Pancreas (tissue), 10 donors: ENCODE measurements around the gene SEMA5A. TPM values are rescaled to one million over a fixed set of nuclear protein-coding genes. Genes with fewer than 3 reads are reported as not detected.

Source experiments
- ATAC-seq, 4 donors: fragments of 200-7000 bp; cut with Tn5 transposase; one replicate each; pipeline versions ENCODE4 v1.8.0 to v1.9.1; 2020; ENCODE audit warnings: mild to moderate bottlenecking in 4 of 4, moderate library complexity in 4 of 4
- DNase-seq, 6 donors: peaks; one replicate each; pipeline ENCODE4 v3.0.0-alpha.2; 2020
- FAIRE-seq: peaks from 2 replicates; lab custom pipeline; 2012; peaks lifted over from hg19 to GRCh38; lab: Jason Lieb, UNC
- H3K27ac ChIP-seq, 4 donors: fragments of 200-600 bp; sonication (generic); 1 replicate in 3 of 4; 2 replicates in 1 of 4; pipeline versions ENCODE4 v1.5.0 to v1.8.0; 2020
- H3K27me3 ChIP-seq, 4 donors: fragments of 200-600 bp; one replicate each; pipeline ENCODE4 v1.8.0; 2021
- H3K36me3 ChIP-seq, 3 donors: fragments of 200-600 bp; sonication (generic) in 1 of 3; one replicate each; pipeline versions ENCODE4 v1.5.0 to v1.8.0; 2020 to 2021
- H3K4me1 ChIP-seq, 3 donors: fragments of 200-600 bp; one replicate each; pipeline ENCODE4 v1.8.0; 2021
- H3K4me3 ChIP-seq, 4 donors: fragments of 200-600 bp; sonication (generic) in 2 of 4; one replicate each; pipeline versions ENCODE4 v1.5.0 to v1.8.0; 2020 to 2021
- H3K9me3 ChIP-seq, 4 donors: fragments of 200-600 bp; one replicate each; pipeline ENCODE4 v1.8.0; 2021
- CTCF ChIP-seq, 4 donors: fragments of 200-600 bp; sonication (generic) in 3 of 4; IDR thresholded peaks; one replicate each; pipeline versions ENCODE4 v1.5.0 to v1.8.0; 2021; ENCODE audit warnings: antibody characterized with exemption in 4 of 4
- WGBS, 2 donors: extraction: QIAGEN DNeasy Blood & Tissue Kit; methylation state at CpG; one replicate each; pipeline ENCODE4 v1.1.7; 2013; 5-methylcytosine and 5-hydroxymethylcytosine counted together
- intact Hi-C, 3 donors: fragments of 100-400 bp; cut with DNase I; formaldehyde crosslinking; loops; one replicate each; pipeline versions ENCODE4 v1.11.1 to v1.14.2; 2022
- polyA plus RNA-seq, 2 donors: library from polyadenylated mRNA; stranded (reverse); fragments of 200-250 nt; gene quantifications; one replicate each; pipeline ENCODE4 v1.2.3, GENCODE V29; 2013
- total RNA-seq, 6 donors: library from RNA; stranded (reverse); fragmentation: NEBNext Ultra II Directional in 4 of 6; extraction: Animal tissue kit (Norgen Biotek cat#: 25700) in 4 of 6; gene quantifications; one replicate each; pipeline versions ENCODE4 v1.2.1 to v1.2.4, GENCODE V29; 2021 to 2023
- donor health status: healthy with polysubstance abuse.
- donor health status: DM: no; HTN: no; CAD: no; lungs with moderate emphysema.
- donor health status: DM: no; HTN: no; CAD: no.
- donor health status: control.
- donor health status: control.
- donor health status: Bipolar disorder and iron deficiency.
- donor health status: DM: yes; HTN: yes; CAD: no.
- donor health status: DM: no; HTN: no; CAD: no.
- donor health status: DM: no; HTN: no; CAD: no.
- donor health status: DM: yes; HTN: yes; CAD: no.

Gene SEMA5A
- total and polyA plus RNA-seq, 8 donors, result 0.91 to 14.0 (median 6.4) TPM

- Histone ChIP-seq H3K9me3 (no peaks in the 10 kb centered on the region), H3K36me3 (no peaks in the 10 kb centered on the region), H3K27me3 (no peaks in the 10 kb centered on the region), H3K27ac (no peak overlapping the region), H3K4me1 (no peaks in the 10 kb centered on the region), H3K4me3 (no peak overlapping the region)
- no peak for FAIRE-seq
- peak in 1 of 4 donors; percentile 44 for ATAC-seq
- no peak for TF ChIP-seq CTCF (IDR thresholded peaks at IDR 0.05)
- WGBS, 2 donors, result 81 to 86% methylated on average over 7 of the region's 7 CpGs
- intact Hi-C loops, result no loop called here
- no peak for DNase-seq
Observed at GRCh38 chr5:9166202-9167112, 379.4 kb downstream of the SEMA5A start.

DNA sequence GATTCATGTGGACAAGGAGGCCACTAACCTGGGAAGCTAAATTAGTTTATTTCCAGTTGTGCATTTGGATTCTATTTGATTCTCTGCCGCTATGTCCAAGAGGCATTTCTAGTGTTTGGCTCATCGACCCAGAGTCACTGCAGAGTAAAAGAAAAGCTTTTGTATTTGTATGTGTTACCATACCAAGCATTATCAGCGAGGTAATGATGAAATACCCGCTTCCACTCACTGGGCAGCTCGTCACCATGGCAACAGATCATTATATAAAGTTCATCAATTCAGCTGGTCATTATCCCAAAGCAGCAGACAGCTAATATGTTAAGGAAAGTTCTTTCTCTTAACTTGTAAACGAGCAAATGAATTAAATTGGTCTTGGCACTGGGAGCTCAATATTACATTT lies 380.3 kb downstream of the SEMA5A start:
- ATAC-seq, result no peak
- intact Hi-C loops, result no loop called here
- Histone ChIP-seq H3K27me3 (no peaks in the 10 kb centered on the region), H3K9me3 (no peaks in the 10 kb centered on the region), H3K4me3 (no peak overlapping the region), H3K27ac (no peak overlapping the region), H3K4me1 (no peaks in the 10 kb centered on the region), H3K36me3 (no peaks in the 10 kb centered on the region)
- DNase-seq, result no peak
- no peak for FAIRE-seq
- WGBS, 2 donors, result 77 to 87% methylated on average over 6 of the region's 6 CpGs
- TF ChIP-seq CTCF (IDR thresholded peaks at IDR 0.05), result no peak

- ATAC-seq (no peak), FAIRE-seq (no peak), DNase-seq (no peak)
- H3K36me3 ChIP-seq, result no peaks in the 10 kb centered on the region
- WGBS, 2 donors, result 40 to 71% methylated on average over 1 of the region's 1 CpG
- H3K27me3 ChIP-seq, result no peaks in the 10 kb centered on the region
- H3K9me3 ChIP-seq, result no peaks in the 10 kb centered on the region
- no peaks in the 10 kb centered on the region for H3K4me1 ChIP-seq
- no peak overlapping the region for H3K27ac ChIP-seq
- intact Hi-C loops, result no loop called here
- no peak for TF ChIP-seq CTCF (IDR thresholded peaks at IDR 0.05)
- no peak overlapping the region for H3K4me3 ChIP-seq
Observed at GRCh38 chr5:9160747-9161146, 385.1 kb downstream of the SEMA5A start.

- no peaks in the 10 kb centered on the region for H3K27me3 ChIP-seq
- no peak for ATAC-seq
- H3K4me3 ChIP-seq, result no peak overlapping the region
- H3K9me3 ChIP-seq, result no peaks in the 10 kb centered on the region
- WGBS, 2 donors, result 89 to 98% methylated on average over 2 of the region's 2 CpGs
- intact Hi-C loops, result no loop called here
- no peaks in the 10 kb centered on the region for H3K36me3 ChIP-seq
- FAIRE-seq, result no peak
- DNase-seq, result no peak
- H3K27ac ChIP-seq, result no peak overlapping the region
- H3K4me1 ChIP-seq, result no peaks in the 10 kb centered on the region
- no peak for TF ChIP-seq CTCF (IDR thresholded peaks at IDR 0.05)
Observed at GRCh38 chr5:9157811-9158210, 388.1 kb downstream of the SEMA5A start.

DNA sequence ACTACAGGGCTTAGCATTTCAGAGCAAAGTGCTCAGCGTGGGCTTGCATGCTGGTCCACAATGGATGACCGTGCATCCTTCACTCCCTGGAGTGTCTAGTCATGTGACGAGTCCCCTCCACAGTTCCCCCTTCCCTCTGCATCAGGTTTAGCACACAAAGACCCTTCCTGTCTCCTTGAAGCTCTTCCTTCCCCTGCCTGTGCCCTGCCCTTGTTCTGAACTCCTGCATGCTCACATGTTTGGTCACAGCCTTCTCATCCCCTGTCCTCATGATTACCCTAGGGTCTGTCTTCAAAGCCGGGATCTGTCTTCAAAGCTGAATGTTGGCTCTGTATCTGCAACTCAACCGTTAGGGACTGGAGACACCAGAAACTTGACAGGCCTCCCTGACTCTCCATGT lies 388.9 kb downstream of the SEMA5A start:
- DNase-seq (no peak), ATAC-seq (no peak), FAIRE-seq (no peak)
- H3K9me3 ChIP-seq, result no peaks in the 10 kb centered on the region
- no peak for TF ChIP-seq CTCF (IDR thresholded peaks at IDR 0.05)
- no peak overlapping the region for H3K27ac ChIP-seq
- H3K4me1 ChIP-seq, result no peaks in the 10 kb centered on the region
- 83 to 92% methylated on average over 4 to 5 of the region's 5 CpGs for WGBS, 2 donors
- no peaks in the 10 kb centered on the region for H3K36me3 ChIP-seq
- intact Hi-C loops, result no loop called here
- H3K27me3 ChIP-seq, result no peaks in the 10 kb centered on the region
- H3K4me3 ChIP-seq, result no peak overlapping the region
